Thoracic aorta (tissue), 2 donors: Measurements from ENCODE around the gene QPCT. TPM values are rescaled to one million over a fixed set of nuclear protein-coding genes. Genes with fewer than 3 reads are reported as not detected.
A peak's percentile ranks its signal among the peaks of the same experiment; 100 is the strongest.
"Not testable (repeated sequence)": the region's sequence is repeated elsewhere in the genome, so short reads cannot be mapped to it uniquely, and the experiment has no call there.

Experiments
- ATAC-seq: fragments of 150-250 bp; one replicate; pipeline ENCODE4 v1.8.0; 2017; ENCODE audit warnings: low read depth; ENCODE audit not compliant: insufficient number of reproducible peaks, low FRiP score
- DNase-seq: peaks from one replicate; pipeline ENCODE4 v3.0.0-alpha.2; 2020; ENCODE audit warnings: low spot score
- H3K27ac ChIP-seq, 2 donors: fragments of 200-600 bp; sonication (generic); 1 replicate in 1 of 2; 2 replicates in 1 of 2; pipeline ENCODE4 v1.5.1; 2016; ENCODE audit warnings: mild to moderate bottlenecking in 2 of 2, moderate library complexity in 2 of 2
- H3K27me3 ChIP-seq: fragments of 200-600 bp; sonication (generic); replicated peaks from 2 replicates; pipeline ENCODE4 v1.6.0; 2016; ENCODE audit warnings: mild to moderate bottlenecking; ENCODE audit not compliant: insufficient read depth
- H3K36me3 ChIP-seq: fragments of 200-600 bp; sonication (generic); one replicate; pipeline ENCODE4 v1.5.1; 2016
- H3K4me1 ChIP-seq, 2 donors: fragments of 200-600 bp; sonication (generic); 1 replicate in 1 of 2; 2 replicates in 1 of 2; pipeline versions ENCODE4 v1.5.1 to v1.6.0; 2016; ENCODE audit warnings: low read depth in 2 of 2, mild to moderate bottlenecking in 1 of 2; ENCODE audit not compliant: control insufficient read depth in 1 of 2
- H3K4me3 ChIP-seq: fragments of 200-600 bp; sonication (generic); 2 replicates; pipeline ENCODE4 v1.5.1; 2016; ENCODE audit warnings: mild to moderate bottlenecking
- H3K9me3 ChIP-seq: fragments of 200-600 bp; sonication (generic); 2 replicates; pipeline ENCODE4 v1.5.1; 2016
- CTCF ChIP-seq: fragments of 200-600 bp; sonication (generic); IDR thresholded peaks from one replicate; pipeline ENCODE4 v1.5.1; 2019; ENCODE audit warnings: antibody characterized with exemption
- total RNA-seq, 2 donors: library from RNA; depleted of rRNA; stranded (reverse); fragments of >200 nt; gene quantifications; one replicate each; pipeline versions ENCODE4 v1.1.0 to v1.2.3, GENCODE V29; 2016

Gene QPCT
- 1 to 10 TPM; 5.0 to 6.8 TPM for total RNA-seq

GRCh38 chr2:37344453-37345361 is at the start of gene QPCT:
Gene QPCT, plus strand, starts transcription at chr2:37344630. Its CDS starts 102 bp downstream, at chr2:37344732.
- H3K27me3 ChIP-seq, result no peaks in the 10 kb centered on the region
- TF ChIP-seq CTCF, result no peak
- H3K4me3 ChIP-seq, result peak within 1 kb of the TSS; percentile 79
- no peaks in the 10 kb centered on the region for H3K36me3 ChIP-seq
- ATAC-seq, result peak; percentile 26
- no peak within 1 kb of the TSS for H3K27ac ChIP-seq
- no peak for DNase-seq
- no peaks in the 10 kb centered on the region for H3K9me3 ChIP-seq
- no peaks in the 10 kb centered on the region for H3K4me1 ChIP-seq

- H3K4me3 ChIP-seq, H3K27me3 ChIP-seq, DNase-seq, ATAC-seq, H3K27ac ChIP-seq, H3K4me1 ChIP-seq, H3K36me3 ChIP-seq, H3K9me3 ChIP-seq: not testable (repeated sequence)
Measured at GRCh38 chr2:37294858-37295257, 49.6 kb upstream of the QPCT start.

- DNase-seq, result no peak
- H3K9me3 ChIP-seq, result no peaks in the 10 kb centered on the region
- H3K4me3 ChIP-seq, result no peak overlapping the region
- H3K36me3 ChIP-seq, result no peaks in the 10 kb centered on the region
- no peaks in the 10 kb centered on the region for H3K4me1 ChIP-seq
- no peaks in the 10 kb centered on the region for H3K27me3 ChIP-seq
- TF ChIP-seq CTCF, result no peak
- ATAC-seq, result no peak
- H3K27ac ChIP-seq, result no peak overlapping the region
Measured at GRCh38 chr2:37295469-37296073, 48.9 kb upstream of the QPCT start.

- no peaks in the 10 kb centered on the region for H3K9me3 ChIP-seq
- no peak overlapping the region for H3K27ac ChIP-seq
- DNase-seq (no peak), ATAC-seq (no peak)
- H3K4me1 ChIP-seq, result peaks cover 3 to 7% of the 10 kb centered on the region in 2 donors
- no peak for TF ChIP-seq CTCF
- no peaks in the 10 kb centered on the region for H3K27me3 ChIP-seq
- no peak overlapping the region for H3K4me3 ChIP-seq
- no peaks in the 10 kb centered on the region for H3K36me3 ChIP-seq
Measured at GRCh38 chr2:37297632-37298031, 46.8 kb upstream of the QPCT start.

- Histone ChIP-seq H3K27me3 (no peaks in the 10 kb centered on the region), H3K4me1 (peaks cover 3 to 16% of the 10 kb centered on the region in 2 donors), H3K27ac (no peak overlapping the region), H3K9me3 (no peaks in the 10 kb centered on the region), H3K4me3 (no peak overlapping the region), H3K36me3 (no peaks in the 10 kb centered on the region)
- ATAC-seq, result no peak
- DNase-seq, result no peak
- no peak for TF ChIP-seq CTCF
Measured at GRCh38 chr2:37300146-37300545, 44.3 kb upstream of the QPCT start.
